Measurements from ENCODE around the gene RNF20.

DNA sequence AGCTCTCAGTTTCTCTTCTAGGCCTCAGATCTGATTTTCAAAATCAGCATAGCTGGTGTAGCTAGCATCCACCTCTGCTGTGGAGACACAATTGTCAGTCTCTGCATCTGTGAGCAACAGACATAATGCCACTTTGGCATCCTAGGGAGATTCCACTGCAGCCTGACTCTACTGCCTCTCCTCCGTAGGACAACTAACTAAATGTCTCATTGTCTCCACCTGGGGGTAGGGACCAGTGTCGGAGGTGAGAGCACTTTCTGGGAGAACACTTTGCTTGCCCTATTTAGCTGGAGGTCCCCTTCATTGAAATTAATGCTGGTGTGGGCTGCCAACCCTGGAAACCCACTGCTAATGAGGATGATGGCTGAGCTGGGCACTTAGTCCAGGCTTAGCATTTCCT, 59.7 kb downstream of the RNF20 start:
- TF ChIP-seq POLR2AphosphoS5 (IDR thresholded peaks at IDR 0.05): no peak
- TF ChIP-seq, protein P1, sequence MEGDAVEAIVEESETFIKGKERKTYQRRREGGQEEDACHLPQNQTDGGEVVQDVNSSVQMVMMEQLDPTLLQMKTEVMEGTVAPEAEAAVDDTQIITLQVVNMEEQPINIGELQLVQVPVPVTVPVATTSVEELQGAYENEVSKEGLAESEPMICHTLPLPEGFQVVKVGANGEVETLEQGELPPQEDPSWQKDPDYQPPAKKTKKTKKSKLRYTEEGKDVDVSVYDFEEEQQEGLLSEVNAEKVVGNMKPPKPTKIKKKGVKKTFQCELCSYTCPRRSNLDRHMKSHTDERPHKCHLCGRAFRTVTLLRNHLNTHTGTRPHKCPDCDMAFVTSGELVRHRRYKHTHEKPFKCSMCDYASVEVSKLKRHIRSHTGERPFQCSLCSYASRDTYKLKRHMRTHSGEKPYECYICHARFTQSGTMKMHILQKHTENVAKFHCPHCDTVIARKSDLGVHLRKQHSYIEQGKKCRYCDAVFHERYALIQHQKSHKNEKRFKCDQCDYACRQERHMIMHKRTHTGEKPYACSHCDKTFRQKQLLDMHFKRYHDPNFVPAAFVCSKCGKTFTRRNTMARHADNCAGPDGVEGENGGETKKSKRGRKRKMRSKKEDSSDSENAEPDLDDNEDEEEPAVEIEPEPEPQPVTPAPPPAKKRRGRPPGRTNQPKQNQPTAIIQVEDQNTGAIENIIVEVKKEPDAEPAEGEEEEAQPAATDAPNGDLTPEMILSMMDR (IDR thresholded peaks at IDR 0.05): no peak
